Activated T-cell treated with anti-CD3 and anti-CD28 coated beads for 1 hour (primary cell): ENCODE results near the gene SCTR.

Source experiments
- DNase-seq: peaks from one replicate; pipeline ENCODE4 v3.0.0-alpha.2; 2020; ENCODE audit warnings: low read depth

Gene SCTR

DNA sequence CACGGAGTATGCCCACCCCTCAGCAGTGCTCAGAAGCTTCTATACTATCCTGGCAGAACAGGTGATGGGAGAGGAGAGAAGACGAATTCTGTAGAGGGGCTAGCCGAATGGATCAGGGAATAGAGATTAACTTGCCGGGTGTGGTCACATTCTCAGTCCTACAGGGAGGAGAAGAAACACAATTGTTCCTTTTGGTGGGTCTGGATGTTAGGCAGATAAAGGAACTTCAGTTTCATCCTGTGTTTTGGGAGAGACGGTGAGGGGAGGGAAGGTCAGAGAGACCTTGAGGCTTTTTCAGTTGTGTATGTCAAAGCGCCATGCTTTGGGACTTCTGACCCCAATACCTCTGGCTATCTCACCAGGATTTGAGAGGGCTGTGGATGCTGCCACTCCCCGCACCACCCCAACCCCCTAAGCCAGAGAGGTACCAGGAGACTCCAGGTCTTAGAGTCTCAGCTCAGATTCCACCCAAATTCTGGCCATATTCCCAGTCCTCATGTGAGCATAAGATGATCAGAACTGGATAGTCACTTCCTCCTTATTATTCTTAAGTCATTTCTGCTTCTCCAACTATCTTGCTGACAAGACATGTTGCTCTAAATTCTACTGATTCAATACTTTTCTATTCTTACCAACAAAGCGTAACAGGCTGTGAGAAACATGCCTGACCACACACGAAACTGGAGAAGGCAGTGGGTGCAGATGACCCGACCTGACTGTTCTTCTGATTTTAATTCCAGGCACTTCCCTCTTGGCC is 94.9 kb downstream of the SCTR start:
- no peak for DNase-seq

DNA sequence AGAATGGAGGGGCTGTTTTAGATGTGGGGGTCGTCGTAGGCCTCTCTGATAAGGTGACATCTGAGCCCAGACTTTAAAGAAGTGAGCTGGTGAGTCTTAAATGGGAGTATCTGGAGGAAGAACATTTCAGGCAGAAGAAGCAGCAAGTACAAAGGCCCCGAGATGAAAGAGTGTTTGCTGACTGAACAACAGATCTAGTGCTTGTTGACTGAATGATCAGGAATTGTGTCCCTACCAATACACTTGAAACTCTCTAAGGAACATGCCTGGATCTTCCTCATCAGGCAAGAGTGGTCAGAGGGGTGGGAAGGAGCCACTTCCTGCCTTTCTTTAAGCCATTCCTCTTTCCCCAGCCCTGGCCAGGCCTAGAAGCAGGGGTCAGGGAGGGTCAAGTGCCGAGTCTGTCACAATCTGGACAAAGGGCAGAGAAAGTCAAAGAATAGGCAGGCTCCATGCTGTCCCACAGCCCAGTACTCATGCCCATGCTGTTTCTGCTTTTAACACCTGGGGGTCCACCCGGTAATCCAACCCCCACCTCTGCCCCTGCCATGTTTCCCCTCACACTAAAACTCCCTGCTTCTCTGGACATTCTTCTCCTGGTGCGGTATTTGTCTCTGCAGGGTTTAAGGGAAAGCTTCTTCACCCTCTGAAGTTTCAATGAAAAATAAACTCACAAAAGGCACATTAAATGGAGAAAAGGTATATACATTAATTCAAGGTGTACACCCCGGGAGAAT is 95.6 kb downstream of the SCTR start:
- DNase-seq, result no peak

DNA sequence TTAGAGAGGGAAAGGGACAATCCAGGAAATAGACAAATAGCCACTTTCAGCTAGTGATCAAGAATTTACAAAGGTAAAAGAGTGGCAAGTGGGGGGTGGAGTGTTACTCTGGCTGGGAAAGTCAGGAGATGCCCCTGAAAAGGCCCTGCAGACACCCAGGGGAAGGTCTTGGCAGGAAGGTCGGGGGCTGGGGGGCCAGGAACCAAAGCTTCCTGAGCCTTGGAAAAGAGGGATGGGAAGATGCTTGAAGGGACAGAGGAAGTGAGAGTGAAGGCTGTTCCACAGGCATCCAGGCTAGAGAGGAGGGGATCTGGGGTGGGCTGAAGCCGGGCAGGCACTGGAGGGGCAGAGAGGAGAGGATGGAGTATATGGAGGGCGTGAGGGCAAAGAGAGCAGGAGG is 96.5 kb downstream of the SCTR start:
- no peak for DNase-seq

DNA sequence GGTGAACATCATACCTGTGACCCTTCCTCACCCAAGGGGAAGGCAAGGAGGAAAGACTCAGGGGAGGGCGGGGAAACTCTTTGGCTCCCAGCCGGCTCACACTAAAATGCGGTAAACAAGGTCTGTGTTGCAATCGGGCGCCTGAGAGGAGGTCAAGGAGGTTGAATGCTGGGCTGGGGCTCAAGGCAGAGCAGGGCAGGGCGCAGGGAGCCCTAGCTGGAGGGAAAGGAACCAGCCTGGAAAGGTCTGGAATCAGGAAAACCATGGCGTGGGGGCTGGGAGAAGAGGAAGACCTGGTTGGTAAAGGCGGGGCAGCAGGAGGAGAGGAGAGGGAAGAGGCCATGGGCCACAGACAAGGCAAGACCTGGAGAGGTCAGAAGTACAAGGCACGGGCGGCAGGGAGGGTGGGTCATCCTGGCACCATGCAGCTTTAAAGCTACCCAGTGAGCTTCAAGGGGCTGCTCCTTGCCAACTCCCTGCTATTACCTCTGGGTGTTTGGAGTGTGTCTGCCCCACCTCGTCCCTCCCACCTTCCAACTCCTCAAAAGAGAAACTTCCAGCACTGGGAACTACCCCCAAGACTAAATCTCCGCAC is 97.4 kb downstream of the SCTR start:
- DNase-seq, result no peak

DNA sequence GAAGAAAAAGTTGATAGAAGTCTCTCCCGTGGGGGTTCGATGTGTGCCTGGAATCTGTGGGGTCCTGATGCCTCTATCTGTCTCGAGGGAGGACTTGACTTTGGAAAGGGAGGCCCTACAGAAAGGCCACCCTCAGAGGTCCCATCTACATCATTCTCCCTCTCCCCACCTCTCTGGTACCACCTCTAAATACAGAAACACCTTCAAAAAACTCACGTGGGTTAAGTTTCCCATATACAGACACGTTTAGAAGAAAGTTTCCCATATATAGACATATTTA is 97.9 kb downstream of the SCTR start:
- no peak for DNase-seq

DNA sequence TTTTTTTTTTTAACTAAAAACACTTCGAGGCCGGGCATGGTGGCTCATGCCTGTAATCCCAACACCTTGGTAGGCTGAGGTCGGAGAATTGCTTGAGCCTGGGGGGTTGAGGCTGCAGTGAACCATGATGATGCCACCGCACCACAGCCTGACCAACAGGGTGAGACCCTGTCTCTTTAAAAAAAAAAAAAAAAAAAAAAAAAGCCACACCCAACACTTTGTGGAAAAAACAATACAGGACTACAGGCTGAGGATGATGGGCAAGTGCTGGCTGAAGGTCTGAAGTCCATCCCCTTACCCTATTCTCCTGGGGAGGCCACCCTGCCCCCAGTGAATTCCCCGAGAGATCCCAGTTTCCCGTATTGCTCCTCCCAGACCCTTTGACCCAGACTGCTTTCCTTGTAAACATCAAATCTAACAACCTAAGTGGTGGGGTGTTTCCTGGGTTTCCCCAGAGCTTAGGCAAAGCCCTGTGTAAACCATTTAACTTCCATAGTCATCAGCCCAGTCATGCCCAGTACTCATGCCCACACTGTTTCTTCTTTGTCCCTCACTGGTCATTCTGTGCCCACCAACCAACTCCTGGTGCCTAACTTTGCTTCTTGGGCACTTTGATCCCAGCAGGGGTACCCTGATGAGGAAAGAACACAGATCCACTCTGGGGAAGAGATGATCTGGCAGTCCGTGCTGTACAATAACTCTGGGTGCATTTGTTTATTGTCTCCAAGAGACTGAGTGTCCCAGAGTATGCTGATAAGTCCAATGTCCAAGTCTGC is 98.5 kb downstream of the SCTR start:
- DNase-seq, result no peak

DNA sequence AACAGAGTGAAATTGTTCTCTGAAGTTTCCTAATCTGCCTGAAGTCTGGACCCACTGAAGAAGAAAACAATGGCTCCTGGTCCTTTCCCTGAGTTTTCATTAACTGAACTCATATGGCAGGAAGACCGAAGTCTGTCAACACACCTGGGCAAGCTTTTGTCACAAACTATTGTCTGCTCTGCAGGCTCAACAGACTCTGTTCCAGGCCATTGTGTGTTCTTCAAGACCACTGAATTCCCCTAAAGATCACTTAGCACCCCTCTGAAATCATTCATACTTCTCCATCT is 99.2 kb downstream of the SCTR start:
- no peak for DNase-seq

DNA sequence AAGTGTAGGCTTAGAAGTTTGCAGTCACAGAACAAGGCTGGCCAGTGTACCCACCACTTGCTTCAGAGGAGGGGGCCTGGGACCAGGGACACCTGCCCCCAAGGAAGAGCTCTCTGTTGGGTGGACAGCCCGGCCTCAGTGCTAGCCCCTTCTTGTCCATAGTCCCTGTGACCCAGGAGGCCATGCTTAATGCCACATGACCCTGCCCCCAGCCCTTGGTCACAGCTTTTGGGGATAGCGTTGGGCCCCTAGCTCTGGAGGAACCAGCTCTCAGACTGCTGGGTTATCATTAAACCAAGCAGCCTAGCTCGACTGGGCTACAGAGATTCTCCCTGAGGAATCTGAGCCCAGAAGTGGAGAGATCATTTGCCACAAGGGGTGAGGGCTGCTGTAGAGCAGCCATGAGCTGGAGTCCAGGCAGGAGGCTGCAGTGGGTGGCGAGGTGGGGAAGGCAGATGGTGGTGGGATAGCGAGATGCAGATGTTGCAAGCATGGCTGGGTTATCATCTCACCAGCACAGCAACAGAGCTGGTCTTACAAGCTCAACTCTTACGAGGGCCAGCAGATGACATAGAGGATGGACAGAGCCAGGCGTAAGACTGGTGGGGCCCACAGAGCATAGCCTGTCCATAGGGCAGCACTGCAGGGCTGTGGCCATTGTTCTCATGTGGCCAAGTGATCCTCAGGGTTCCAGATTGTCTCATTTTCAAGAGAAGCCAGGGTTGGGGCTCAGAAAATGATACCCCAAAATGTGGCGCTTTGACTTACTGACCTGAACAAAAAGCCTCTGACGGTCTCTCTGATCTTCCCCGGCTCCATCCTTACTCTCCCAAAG is 99.8 kb downstream of the SCTR start:
- no peak for DNase-seq

DNA sequence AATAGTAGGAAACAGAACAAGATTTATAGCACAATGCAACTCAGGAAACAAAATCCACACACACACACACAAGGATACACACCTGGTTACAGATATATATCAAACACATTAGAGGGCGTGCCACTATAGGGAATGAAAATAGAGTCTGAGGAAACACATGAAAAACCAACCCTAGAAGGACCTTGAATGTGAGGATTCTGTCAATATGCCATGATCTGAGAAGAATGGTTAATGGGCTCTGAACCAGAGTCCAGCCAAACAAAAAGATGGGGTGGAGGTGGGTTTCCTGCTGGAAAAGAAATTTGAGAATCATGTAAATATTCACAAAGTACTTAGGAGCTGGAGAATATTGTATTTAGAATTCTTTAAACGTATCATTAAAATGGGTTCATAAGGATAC is 100.5 kb downstream of the SCTR start:
- DNase-seq, result no peak

DNA sequence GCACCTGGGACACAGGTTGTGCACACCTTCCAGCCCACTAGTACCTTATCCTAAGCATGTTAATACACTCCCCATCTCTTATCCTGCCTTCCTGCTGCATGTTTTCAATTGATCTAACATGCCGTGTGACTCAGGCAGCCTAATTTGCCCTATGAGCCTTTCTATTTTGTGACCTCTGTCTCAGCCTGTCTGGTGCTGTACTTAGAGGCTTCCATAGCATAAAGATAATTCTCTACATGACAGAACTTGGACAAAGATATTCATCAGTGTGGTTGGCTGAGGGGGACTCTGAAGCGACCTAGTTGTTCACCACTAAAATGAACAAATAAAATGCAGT is 101.2 kb downstream of the SCTR start:
- DNase-seq, result no peak

DNA sequence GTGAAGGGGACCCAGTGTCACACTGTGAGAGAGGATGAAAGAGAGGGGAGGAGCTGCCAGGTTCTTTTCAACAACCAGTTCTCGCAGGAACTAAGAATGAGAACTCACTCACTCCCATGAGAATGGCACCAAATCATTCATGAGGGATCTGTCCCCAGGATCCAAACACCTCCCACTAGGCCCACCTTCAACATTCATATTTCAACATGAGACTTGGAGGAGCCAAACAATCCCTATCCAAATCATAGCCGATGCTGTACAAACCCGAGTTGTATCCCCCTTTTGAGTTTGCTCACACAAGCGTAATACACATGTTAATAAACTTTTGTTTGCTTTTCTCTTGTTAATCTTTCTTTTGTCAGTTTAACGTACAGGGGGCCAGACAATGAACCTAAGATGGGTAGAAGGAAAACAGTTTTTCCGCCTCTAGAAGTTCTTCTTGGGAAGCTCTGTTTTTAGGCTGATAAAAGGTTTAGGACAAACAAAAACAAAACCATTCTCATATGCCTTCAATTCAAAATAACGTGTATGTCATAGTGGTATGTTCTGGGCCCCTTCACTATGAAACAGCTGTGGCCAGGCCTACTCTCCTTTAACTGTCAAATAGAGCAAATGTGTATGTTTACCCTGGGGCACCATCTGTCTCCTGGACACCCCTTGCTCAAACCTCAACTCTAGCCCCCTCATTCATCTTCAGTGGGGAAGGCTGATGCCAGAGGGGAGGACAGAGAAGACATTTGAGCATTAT is 101.7 kb downstream of the SCTR start:
- DNase-seq, result no peak

DNA sequence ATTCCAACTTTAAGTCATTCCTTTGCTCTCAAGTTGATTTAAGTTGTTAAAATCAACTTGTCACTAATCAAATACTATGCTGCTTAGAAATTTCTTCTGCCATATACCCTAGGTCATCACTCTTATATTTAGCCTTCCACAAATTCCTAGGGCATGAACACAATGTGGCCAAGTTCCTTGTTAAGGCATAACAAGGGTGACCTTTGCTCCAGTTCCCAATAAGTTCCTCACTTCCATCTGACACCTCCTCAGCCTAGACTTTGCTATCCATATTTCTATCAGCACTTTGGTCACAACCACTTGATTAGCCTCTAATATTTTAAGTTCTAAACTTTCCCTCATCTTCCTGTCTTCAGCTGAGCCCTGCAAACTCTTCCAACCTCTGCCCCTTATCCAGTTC is 102.5 kb downstream of the SCTR start:
- DNase-seq, result no peak

DNA sequence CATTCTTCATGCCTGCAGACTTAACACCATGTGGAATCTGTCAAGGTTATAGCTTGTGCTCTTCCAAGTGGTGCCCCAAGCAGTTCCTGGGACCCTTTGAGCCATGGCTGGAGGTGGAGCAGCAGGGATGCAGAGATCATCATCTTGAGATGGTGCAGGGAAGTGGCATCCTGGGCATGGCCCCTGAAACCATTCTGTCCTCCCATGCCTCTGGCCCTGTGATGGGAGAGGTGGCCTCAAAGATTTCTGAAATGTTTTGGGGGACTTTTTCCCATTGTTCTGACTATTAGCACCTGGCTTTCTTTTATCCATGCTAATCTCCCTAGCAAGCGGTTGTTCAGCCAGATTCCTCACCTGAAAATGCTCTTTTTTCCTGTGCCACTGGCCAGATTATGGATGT is 103.0 kb downstream of the SCTR start:
- no peak for DNase-seq

DNA sequence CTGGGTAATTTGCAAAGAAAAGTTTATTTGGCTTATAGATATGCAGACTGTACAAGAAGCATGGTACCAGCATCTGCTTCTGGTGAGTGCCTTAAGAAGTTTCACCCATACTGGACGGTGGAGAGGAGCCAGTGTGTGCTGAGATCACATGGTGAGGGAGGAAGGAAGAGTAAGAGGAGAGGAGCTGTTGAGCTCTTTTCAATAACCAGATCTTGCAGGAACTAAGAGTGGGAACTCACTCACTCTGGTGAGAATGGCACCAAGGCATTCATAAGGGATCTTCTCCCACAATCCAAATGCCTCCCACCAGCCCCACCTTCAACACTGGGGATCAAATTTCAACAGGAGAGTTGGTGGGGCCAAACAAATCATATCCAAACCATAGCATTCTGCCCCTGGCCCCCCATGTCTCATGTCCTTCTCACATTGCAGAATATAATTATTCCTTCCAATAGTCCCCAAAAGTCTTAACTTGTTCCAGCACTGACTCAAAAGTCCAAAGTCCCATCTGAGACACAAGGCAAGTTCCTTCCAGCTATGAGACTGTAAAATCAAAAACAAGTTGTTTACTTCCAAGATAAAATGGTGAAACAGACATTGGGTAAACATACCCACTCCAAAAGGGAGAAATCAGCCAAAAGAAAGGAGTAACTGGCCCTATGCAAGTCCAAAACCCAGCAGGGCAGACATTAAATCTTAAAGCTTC is 104.3 kb downstream of the SCTR start:
- DNase-seq, result no peak

DNA sequence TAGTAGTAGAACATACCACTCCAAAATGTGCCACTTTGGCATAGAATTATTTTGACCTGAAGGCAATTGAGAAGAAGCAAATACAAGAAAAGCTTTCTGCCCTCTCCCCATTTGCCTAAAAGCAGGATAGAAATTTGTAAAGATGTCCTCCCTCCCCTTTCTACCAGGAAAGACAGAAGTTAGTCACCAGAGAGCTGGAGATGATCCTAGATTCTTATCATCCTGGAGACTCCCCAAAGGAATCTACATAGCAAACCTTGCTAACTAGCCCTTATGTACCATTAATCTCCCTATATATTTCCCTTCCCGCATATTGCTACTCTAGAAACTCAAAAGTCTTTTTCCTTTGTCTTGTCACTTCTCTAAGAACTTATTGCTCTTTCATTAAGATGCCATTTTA is 105.2 kb downstream of the SCTR start:
- DNase-seq, result no peak

DNA sequence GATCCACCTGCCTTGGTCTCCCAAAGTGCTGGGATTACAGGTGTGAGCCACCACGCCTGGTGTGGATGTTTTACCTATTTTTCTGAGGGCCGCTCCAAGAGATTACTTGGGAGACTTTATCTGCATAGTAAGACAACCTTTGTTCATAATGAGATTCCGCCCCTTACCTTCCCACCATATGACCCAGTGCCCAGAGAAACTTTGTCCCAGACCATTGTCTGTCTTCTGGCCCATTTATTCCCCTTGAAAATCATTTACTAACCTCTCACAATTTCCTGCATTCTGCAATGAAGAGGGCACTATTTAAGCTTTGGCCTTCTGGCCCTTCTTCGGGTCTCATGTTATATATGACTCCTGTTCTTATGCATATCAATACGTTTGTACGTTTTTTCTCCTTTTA is 106.4 kb downstream of the SCTR start:
- no peak for DNase-seq

DNA sequence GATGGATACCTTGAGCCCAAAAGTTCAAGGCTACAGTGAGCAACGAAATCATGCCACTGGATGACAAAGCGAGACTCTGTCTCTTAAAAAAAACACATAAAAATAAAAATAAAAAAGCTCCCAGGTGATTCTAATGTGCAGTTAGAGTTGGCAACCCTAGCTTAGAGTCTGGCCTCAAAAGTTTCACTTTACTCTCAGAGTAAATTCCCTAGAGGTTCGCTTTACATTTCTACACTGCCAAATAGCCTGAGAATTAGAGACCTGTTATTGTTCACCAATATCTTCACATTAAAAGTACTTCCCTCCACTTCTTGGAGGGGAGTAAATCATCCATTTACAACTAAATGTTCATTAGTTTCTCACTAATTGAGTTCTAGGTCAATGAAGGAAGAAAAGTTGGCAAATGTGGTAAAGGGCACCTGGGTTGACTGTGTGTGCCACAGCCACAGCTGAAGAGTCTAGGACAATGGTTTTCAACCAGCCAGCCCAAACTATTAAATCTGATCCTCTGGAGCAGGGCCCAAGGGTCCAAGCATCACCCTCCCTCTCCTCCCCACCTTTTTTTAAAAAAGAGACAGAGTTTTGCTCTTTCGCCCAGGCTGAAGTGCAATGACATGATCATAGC is 107.9 kb downstream of the SCTR start:
- DNase-seq, result no peak

DNA sequence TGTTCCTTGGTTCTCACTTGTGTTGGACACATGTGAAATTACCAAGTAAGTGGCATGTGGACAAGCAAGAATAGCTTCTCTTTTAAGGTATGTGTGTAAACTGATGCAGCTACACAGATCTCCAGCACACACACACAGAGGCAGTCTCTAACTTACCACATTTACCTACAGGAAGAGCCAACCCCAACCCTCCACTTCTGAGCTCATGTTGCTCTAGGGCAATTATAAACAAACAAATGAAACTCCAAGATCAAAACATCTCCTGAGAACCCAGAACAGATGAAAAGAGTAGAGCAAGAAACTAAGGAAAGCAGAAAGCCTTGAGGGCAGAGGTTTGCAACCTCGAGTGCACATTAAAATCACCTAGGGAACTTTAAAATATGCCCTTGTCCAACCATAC is 108.7 kb downstream of the SCTR start:
- DNase-seq, result no peak

DNA sequence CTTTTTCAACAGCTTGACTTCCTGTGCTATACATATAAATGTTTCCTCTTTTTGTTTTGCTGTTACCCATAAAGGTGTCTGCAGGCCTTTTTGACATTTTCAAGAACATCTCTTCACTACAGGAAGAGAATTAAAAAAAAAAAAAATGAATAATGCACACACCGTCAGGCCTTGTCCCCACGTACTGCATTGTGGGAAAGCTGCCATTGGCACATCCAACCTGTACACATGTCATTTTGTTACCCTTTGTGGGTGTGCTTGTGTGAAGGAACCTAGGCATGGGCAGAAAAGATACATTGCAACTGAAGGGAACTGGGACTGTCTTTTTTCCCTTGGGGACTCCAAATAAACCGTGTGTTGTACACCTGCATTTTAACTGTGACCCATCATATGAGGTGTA is 109.4 kb downstream of the SCTR start:
- no peak for DNase-seq

DNA sequence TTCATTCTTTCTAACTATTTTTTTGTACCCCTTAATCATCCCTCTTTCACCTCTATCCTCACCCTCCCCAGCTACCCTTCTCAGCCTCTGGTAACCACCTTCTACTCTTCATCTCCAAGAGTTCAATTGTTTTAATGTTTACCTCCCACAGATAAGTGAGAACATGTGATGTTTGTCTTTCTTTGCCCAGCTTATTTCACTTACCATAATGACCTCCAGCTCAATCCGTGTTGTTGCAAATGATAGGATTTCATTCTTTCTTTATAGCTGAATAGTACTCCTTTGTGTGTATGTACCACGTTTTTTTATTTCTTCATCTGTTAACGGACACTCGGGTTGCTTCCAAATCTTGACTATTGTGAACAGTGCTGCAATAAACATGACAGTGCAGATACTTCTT is 114.8 kb downstream of the SCTR start:
- no peak for DNase-seq

DNA sequence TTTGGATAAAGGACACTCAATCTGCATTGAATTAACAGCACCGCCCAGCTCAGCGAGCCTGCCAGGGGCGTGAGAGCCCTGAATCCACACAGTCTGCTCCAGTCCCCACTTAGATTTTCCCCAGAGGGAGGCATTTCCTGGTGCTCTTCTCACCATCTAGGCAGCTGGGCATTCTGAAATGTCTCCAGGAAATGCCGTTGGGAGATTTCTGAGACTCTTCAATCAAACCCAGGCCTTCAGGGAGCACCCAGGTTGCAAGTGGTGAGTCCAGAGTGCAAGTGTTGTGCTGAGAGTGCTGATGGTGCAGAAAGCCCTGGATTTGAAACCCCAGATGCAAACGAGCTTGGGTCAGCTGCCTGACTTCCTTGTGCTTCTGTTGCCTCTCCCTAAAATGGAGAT is 116.1 kb downstream of the SCTR start:
- DNase-seq, result no peak
